H9 (cell line): ENCODE data around the gene REXO2. TPM values are rescaled to one million over a fixed set of nuclear protein-coding genes. Genes with fewer than 3 reads are reported as not detected.

Experiments used
- DNase-seq: peaks from one replicate; pipeline ENCODE4 v3.0.0-alpha.2; 2017
- H2AFZ ChIP-seq: one replicate; pipeline ENCODE4 v1.6.1; 2013; ENCODE audit warnings: mild to moderate bottlenecking, low read length, control low read depth, moderate library complexity
- H2AK5ac ChIP-seq: 2 replicates; pipeline ENCODE4 v1.6.1; 2013; ENCODE audit warnings: low read length, control low read depth, mixed read lengths; ENCODE audit not compliant: insufficient read length
- H2BK120ac ChIP-seq: one replicate; pipeline ENCODE4 v1.6.1; 2013; ENCODE audit warnings: low read depth, mild to moderate bottlenecking, low read length, control low read depth, inconsistent platforms; ENCODE audit not compliant: poor library complexity, severe bottlenecking
- H2BK12ac ChIP-seq: 2 replicates; pipeline ENCODE4 v1.6.1; 2013; ENCODE audit warnings: low read length, control low read depth, mixed read lengths, low read depth; ENCODE audit not compliant: insufficient read length
- H2BK15ac ChIP-seq: 2 replicates; pipeline ENCODE4 v1.6.1; 2013; ENCODE audit warnings: low read depth, low read length, control low read depth
- H2BK20ac ChIP-seq: one replicate; pipeline ENCODE4 v1.6.1; 2013; ENCODE audit warnings: low read depth, mild to moderate bottlenecking, low read length, control low read depth, inconsistent platforms; ENCODE audit not compliant: poor library complexity, severe bottlenecking
- H2BK5ac ChIP-seq: 2 replicates; pipeline ENCODE4 v1.6.1; 2013; ENCODE audit warnings: low read length, control low read depth, mixed read lengths; ENCODE audit not compliant: insufficient read length
- H3K14ac ChIP-seq: 2 replicates; pipeline ENCODE4 v1.6.1; 2013; ENCODE audit warnings: low read length, control low read depth; ENCODE audit not compliant: insufficient read depth
- H3K18ac ChIP-seq: 2 replicates; pipeline ENCODE4 v1.6.1; 2013; ENCODE audit warnings: low read depth, mild to moderate bottlenecking, mixed read lengths, low read length, control low read depth; ENCODE audit not compliant: insufficient read length
- H3K23ac ChIP-seq: 2 replicates; pipeline ENCODE4 v1.6.1; 2013; ENCODE audit warnings: low read length, control low read depth, mixed read lengths, low read depth; ENCODE audit not compliant: insufficient read length
- H3K23me2 ChIP-seq: 2 replicates; pipeline ENCODE4 v1.6.1; 2013; ENCODE audit warnings: low read depth, mild to moderate bottlenecking, mixed read lengths, low read length, control low read depth; ENCODE audit not compliant: insufficient read length, poor library complexity, severe bottlenecking
- H3K27ac ChIP-seq: 2 replicates; pipeline ENCODE4 v1.5.1; 2013; ENCODE audit warnings: low read length, control low read depth, mixed read lengths, low read depth; ENCODE audit not compliant: insufficient read length
- H3K27me3 ChIP-seq: 2 replicates; pipeline ENCODE4 v1.6.1; 2013; ENCODE audit warnings: low read length, control low read depth, inconsistent platforms; ENCODE audit not compliant: insufficient read depth
- H3K4ac ChIP-seq: 2 replicates; pipeline ENCODE4 v1.6.1; 2013; ENCODE audit warnings: low read depth, mild to moderate bottlenecking, control low read depth, inconsistent platforms, low read length, moderate library complexity
- H3K4me1 ChIP-seq: 2 replicates; pipeline ENCODE4 v1.6.1; 2013; ENCODE audit warnings: low read length, control low read depth, inconsistent platforms; ENCODE audit not compliant: insufficient read depth
- H3K4me2 ChIP-seq: 2 replicates; pipeline ENCODE4 v1.6.1; 2013; ENCODE audit warnings: low read length, control low read depth, mixed read lengths; ENCODE audit not compliant: insufficient read length, insufficient read depth
- H3K56ac ChIP-seq: 2 replicates; pipeline ENCODE4 v1.6.1; 2013; ENCODE audit warnings: low read depth, mild to moderate bottlenecking, mixed read lengths, low read length, control low read depth; ENCODE audit not compliant: insufficient read length
- H3K79me1 ChIP-seq: 2 replicates; pipeline ENCODE4 v1.6.1; 2013; ENCODE audit warnings: low read depth, mild to moderate bottlenecking, moderate library complexity, low read length, control low read depth, inconsistent platforms; ENCODE audit not compliant: insufficient read depth, poor library complexity, severe bottlenecking
- H3K79me2 ChIP-seq: 2 replicates; pipeline ENCODE4 v1.6.1; 2013; ENCODE audit warnings: low read length, control low read depth, inconsistent platforms; ENCODE audit not compliant: insufficient read depth
- H3K9ac ChIP-seq: 2 replicates; pipeline ENCODE4 v1.6.1; 2013; ENCODE audit warnings: low read length, control low read depth, mixed read lengths; ENCODE audit not compliant: insufficient read length; ENCODE audit errors: extremely low read depth
- H3K9me3 ChIP-seq: one replicate; pipeline ENCODE4 v1.6.1; 2013; ENCODE audit warnings: low read depth, low read length, inconsistent platforms; ENCODE audit not compliant: control insufficient read depth
- H3T11ph ChIP-seq: one replicate; pipeline ENCODE4 v1.6.1; 2013; ENCODE audit warnings: mild to moderate bottlenecking, low read length, control low read depth, inconsistent platforms
- H4K20me1 ChIP-seq: one replicate; pipeline ENCODE4 v1.6.1; 2013; ENCODE audit not compliant: control insufficient read depth, insufficient read length, insufficient read depth
- H4K5ac ChIP-seq: 2 replicates; pipeline ENCODE4 v1.6.1; 2013; ENCODE audit warnings: low read depth, mild to moderate bottlenecking, mixed read lengths, low read length, control low read depth; ENCODE audit not compliant: insufficient read length
- H4K8ac ChIP-seq: replicated peaks from 2 replicates; pipeline ENCODE4 v1.6.1; 2013; ENCODE audit warnings: low read length, control low read depth, mixed read lengths, low read depth; ENCODE audit not compliant: insufficient read length
- H4K91ac ChIP-seq: 2 replicates; pipeline ENCODE4 v1.6.1; 2013; ENCODE audit warnings: low read depth, mild to moderate bottlenecking, moderate library complexity, mixed read lengths, low read length, control low read depth; ENCODE audit not compliant: insufficient read length
- H3K27ac Mint-ChIP-seq, 3 experiments: 2 replicates in 2 of 3; 3 replicates in 1 of 3; pipeline ENCODE4 v1.8.0; 2020 to 2021; ENCODE audit warnings: mixed read lengths in 3 of 3, mild to moderate bottlenecking in 1 of 3, moderate library complexity in 1 of 3
- H3K27me3 Mint-ChIP-seq: 2 replicates; pipeline ENCODE4 v1.8.0; 2021; ENCODE audit warnings: low read depth, mild to moderate bottlenecking, moderate library complexity, mixed read lengths
- H3K36me3 Mint-ChIP-seq, 3 experiments: 2 replicates in 2 of 3; 3 replicates in 1 of 3; pipeline ENCODE4 v1.8.0; 2020 to 2021; ENCODE audit warnings: low read depth in 3 of 3, mixed read lengths in 3 of 3; ENCODE audit not compliant: insufficient read depth in 1 of 3
- H3K4me1 Mint-ChIP-seq, 2 experiments: 2 replicates each; pipeline ENCODE4 v1.8.0; 2020; ENCODE audit warnings: mixed read lengths in 2 of 2
- H3K4me3 Mint-ChIP-seq, 2 experiments: 2 replicates in 1 of 2; 3 replicates in 1 of 2; pipeline ENCODE4 v1.8.0; 2020 to 2021; ENCODE audit warnings: mild to moderate bottlenecking in 2 of 2, mixed read lengths in 2 of 2, moderate library complexity in 1 of 2
- H3K9me3 Mint-ChIP-seq, 2 experiments: 2 replicates in 1 of 2; 3 replicates in 1 of 2; pipeline ENCODE4 v1.8.0; 2020; ENCODE audit warnings: mild to moderate bottlenecking in 2 of 2, mixed read lengths in 2 of 2, moderate library complexity in 1 of 2
- CTCF ChIP-seq: fragments of 200-600 bp; sonication (generic); conservative IDR thresholded peaks from 3 replicates; pipeline ENCODE4 v1.8.0; 2021; ENCODE audit warnings: antibody characterized with exemption, mild to moderate bottlenecking
- WGBS: extraction: QIAGEN DNeasy Blood & Tissue Kit; methylation state at CpG from one replicate; pipeline ENCODE4 v1.1.7; 2013; ENCODE audit warnings: missing lambda C conversion rate, low lambda C conversion rate, mixed read lengths; ENCODE audit not compliant: insufficient read length; ENCODE audit errors: extremely low coverage; 5-methylcytosine and 5-hydroxymethylcytosine counted together
- total RNA-seq: library from RNA; stranded (reverse); gene quantifications from 2 replicates; pipeline ENCODE4 v1.2.1, GENCODE V29; 2021

Gene REXO2
- total RNA-seq, 1 experiment from 2014 or later = 92.8 TPM

- Histone ChIP-seq H2AK5ac (peak overlapping the region; percentile 3), H3K27me3 (no peaks in the 10 kb centered on the region), H3K56ac (no peak overlapping the region), H3K79me1 (no peaks in the 10 kb centered on the region), H4K20me1 (no peaks in the 10 kb centered on the region), H3K9ac (no peak overlapping the region), H4K5ac (no peak overlapping the region), H3K4ac (no peak overlapping the region), H3K23me2 (no peaks in the 10 kb centered on the region), H3K27ac (peak overlapping the region; percentile 80), H2BK15ac (no peak overlapping the region), H2BK5ac (no peak overlapping the region), H3T11ph (no peak overlapping the region), H3K9me3 (no peaks in the 10 kb centered on the region), H3K4me1 (peaks cover 26% of the 10 kb centered on the region), H3K4me2 (no peak overlapping the region), H2BK120ac (no peak overlapping the region), H4K91ac (no peak overlapping the region), H2BK12ac (no peak overlapping the region), H2BK20ac (no peak overlapping the region), H3K18ac (no peak overlapping the region), H2AFZ (no peak overlapping the region), H4K8ac (no peak overlapping the region), H3K79me2 (no peaks in the 10 kb centered on the region), H3K14ac (no peak overlapping the region), H3K23ac (no peak overlapping the region)
- Mint-ChIP-seq H3K36me3 (peaks cover 5 to 14% (median 11%) of the 10 kb centered on the region in 3 experiments), H3K9me3 (peaks cover 9 to 10% of the 10 kb centered on the region in 2 experiments), H3K4me3 (0 out of 5 replicates have a peak overlapping the region, but pooled peaks of 1 of the 2 experiments have one; percentile 0), H3K27me3 (peaks cover 1% of the 10 kb centered on the region), H3K27ac (peak overlapping the region; percentile 9 to 71 (median 16); a peak in 5 of 7 replicates), H3K4me1 (peaks cover 65 to 74% of the 10 kb centered on the region in 2 experiments)
- TF ChIP-seq CTCF = no peak
- no CpG with 5 or more reads among the region's 1 CpG for WGBS
- DNase-seq = no peak
These were observed 40.1 kb downstream of the REXO2 start for GRCh38 chr11:114479331-114479730.
